PFSK-1 (cell line): ENCODE data around the gene ATP11A.

Source experiments
- POLR2AphosphoS5 ChIP-seq: IDR thresholded peaks from 2 replicates; pipeline ENCODE4 v1.6.1; 2012; ENCODE audit warnings: low read depth, mild to moderate bottlenecking, control low read depth, low read length, moderate library complexity
- REST ChIP-seq, 2 experiments: IDR thresholded peaks; 2 replicates each; pipeline versions ENCODE4 v1.6.1 to v1.8.0; 2011 to 2012; ENCODE audit warnings: low read depth in 2 of 2, low read length in 2 of 2, control low read depth in 1 of 2, inconsistent platforms in 1 of 2, mild to moderate bottlenecking in 1 of 2, moderate library complexity in 1 of 2; ENCODE audit not compliant: insufficient read depth in 1 of 2
- TAF1 ChIP-seq: IDR thresholded peaks from 2 replicates; pipeline ENCODE4 v1.6.1; 2012; ENCODE audit warnings: low read length, control low read depth, borderline replicate concordance; ENCODE audit not compliant: insufficient read depth

GRCh38 chr13:112795277-112795676 is 105.4 kb downstream of the ATP11A start:
- TF ChIP-seq TAF1 (no peak), POLR2AphosphoS5 (no peak), REST (IDR thresholded peaks at IDR 0.05; ENCODE audit: insufficient read depth in 1 of 2, low read depth in 2 of 2, low read length in 2 of 2) (no peak)
